MV-4-11 (cell line): ENCODE results near the gene NR6A1.
"Not testable (repeated sequence)": the region's sequence is repeated elsewhere in the genome, so short reads cannot be mapped to it uniquely, and the experiment has no call there.

Experiments used
- DNase-seq: peaks from one replicate; lab custom pipeline; 2025; lab: John Stamatoyannopoulos, UW

NR6A1 gene

DNA sequence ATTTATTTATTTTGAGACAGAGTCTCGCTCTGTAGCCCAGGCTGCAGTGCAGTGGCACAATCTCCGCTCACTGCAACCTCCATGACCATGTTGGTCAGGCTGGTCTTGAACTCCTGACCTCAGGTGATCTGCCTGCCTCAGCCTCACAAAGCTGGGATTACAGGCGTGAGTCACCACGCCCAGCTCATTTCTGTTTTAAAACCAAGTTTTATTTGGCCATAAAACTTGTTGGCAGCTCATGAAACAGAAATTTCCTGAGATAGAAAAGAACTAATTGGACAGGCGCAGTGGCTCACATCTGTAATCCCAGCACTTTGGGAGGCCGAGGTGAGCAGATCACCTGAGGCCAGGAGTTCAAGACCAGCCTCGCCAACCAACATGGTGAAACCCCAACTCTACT lies 155.3 kb downstream of the NR6A1 start:
- DNase-seq: not testable (repeated sequence)

DNA sequence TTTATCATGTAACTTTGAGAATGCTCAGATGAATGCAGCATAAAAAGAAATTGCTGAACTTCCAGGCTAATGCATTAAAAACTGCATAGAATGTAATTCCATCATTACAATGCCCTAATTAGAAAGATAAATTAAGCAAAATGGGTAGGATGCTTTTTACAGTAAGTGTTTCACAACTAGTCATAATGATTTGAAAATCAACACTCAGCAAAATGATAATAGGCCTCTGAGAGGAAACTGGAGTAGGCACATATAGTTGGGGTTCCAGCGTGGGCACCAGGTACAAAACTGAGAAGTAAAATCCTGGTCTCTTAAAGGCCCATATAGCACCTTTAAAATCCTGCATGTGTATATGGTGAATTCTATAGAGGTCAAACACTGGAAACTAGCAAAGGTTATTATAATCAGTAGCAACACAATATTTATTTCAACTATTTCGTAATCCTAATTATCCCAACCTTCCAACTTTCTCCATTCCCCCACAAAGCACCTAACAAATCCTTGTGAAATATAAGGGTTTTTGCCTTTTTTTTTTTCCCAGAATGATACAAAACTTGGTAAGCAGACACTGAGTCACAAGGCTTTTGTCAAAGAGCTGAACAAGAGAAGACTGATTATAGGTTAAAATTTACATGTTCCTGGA lies 155.9 kb downstream of the NR6A1 start:
- DNase-seq: no peak

DNA sequence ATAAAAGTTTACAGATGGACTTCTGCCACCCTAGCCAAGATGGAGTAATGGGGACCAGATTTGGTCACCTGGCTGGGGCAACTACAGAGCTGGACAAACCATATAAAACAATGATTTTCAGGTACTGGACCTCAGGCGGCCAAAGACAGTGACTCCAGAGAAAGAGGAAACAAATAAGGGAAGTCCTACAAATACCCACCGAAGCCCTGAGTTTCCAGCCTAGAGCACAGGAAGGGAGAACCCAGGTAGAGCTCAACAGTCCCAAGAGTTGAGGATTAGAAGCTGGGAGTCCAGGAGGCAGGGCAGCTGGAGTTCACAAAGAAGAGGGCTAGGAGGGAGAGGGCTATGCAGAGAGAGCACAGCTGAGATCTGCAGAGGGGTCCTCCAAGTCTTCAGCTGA lies 157.3 kb downstream of the NR6A1 start:
- no peak for DNase-seq

- no peak for DNase-seq
Observed at GRCh38 chr9:124611106-124611505, 160.0 kb downstream of the NR6A1 start.

DNA sequence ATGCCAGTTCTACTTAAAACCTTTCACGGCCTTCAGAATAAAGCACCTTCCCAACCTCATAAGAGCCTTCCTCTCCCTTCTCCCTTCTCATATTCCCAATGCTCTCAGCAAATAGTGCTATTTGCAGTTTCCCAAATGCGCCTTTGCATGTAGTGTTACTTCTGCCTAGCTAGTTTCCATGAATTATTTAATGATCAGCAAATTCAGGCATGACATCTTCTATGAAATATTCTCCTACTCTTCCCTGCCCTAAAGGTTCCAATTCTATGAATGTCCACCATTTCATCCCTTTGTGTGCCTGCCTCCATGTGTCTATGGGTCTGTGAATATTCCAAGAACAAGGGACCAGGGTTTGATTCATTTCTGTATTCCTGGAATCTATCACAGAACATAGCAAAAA lies 165.1 kb downstream of the NR6A1 start:
- DNase-seq: no peak

DNA sequence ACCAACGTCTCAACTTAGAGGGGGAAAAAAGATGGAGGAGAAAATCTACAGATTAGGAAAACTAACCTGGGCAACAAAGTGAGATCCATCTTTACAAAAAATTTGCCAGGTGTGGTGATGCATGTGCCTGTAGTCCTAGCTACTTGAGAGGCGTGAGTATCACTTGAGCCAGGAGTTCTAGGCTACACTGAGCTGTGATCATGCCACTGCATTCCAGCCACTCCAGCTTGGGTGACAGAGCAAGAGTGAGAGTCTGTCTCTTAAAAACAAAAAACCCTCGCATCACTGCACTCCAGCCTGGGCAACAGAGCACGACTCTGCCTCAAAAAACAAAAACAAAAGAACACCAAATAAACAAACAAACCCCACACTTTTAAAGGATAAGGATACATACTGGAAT lies 165.9 kb downstream of the NR6A1 start:
- DNase-seq: no peak

DNA sequence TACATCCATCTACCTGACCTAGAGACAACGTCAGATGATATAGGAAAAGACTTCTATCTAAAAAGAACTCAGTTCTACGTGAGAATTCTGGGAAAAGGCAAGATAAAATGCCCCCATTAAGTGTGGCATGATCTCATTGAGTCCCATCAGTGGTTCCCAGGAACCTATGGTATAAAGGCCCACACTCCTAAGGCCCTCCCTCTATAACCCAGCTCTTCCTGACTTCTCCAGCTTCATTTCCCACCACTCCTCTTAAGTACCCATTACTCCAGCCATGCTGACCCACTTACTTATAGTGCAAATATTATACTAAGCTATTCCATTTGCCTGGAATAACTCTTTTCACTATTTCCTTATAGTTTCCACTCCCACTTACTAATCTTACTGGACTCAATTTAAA lies 168.5 kb downstream of the NR6A1 start:
- no peak for DNase-seq

GRCh38 chr9:124602204-124602603 lies 168.9 kb downstream of the NR6A1 start:
- DNase-seq: no peak

GRCh38 chr9:124600407-124600806 lies 170.7 kb downstream of the NR6A1 start:
- DNase-seq: no peak

DNA sequence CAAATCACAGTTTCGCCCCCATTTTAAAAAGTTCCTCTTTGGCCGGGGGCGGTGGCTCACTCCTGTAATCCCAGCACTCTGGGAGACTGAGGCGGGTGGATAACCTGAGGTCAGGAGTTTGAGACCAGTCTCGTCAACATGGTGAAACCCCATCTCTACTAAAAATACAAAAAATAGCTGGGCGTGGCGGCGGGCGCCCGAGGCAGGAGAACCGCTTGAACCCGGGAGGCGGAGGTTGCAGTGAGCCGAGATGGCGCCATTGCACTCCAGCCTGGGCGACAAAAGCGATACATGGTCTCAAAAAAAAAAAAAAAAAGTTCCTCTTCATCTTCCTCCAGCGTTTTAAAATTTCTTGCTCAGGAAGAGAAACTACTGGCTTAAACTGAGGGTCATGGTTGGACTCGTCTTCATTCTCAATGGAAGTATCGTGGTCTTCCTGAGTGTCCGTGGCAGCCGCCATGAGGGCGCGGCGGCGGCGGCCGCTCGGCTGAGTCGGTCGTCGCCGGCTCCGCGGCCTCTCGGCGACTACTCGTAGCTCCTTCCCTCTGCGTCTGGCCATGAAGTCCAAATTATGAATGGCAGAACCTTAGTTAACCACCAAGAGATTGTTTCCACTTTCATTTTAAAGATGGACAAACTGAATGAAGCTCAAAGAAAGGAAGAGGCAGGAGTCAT lies 171.9 kb downstream of the NR6A1 start:
- no peak for DNase-seq

GRCh38 chr9:124598048-124598447 lies 173.1 kb downstream of the NR6A1 start:
- peak; percentile 36 for DNase-seq

DNA sequence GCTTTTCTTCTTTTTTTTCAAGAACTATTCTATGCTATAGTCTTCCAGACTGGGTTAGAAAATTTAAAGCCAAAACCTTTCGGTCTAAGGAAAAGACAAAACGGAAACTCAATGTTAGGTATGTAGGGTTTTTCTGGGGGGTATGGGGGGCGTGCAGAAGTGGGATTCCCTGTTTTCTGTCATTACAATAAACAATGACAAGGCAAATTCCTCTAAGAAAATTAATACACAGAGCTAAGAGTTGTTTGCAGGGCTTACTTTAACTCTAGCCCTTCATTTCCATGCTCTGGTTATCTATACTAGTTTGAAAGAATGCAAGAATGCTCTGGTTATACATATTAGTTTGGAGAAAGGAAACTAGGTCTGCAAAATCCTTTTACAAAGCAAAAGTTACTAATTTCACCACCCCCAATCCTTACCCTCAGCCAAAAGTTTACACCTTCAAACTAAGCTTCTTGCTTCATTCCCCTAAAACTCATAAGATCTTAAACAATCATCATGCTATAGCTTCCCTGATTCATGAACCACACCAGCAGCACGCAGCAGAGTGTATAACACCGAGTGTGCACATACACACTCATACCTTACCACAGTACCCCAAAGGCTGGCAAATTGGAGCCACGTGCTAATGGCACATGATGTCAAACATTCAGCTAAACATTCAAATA lies 174.8 kb downstream of the NR6A1 start:
- DNase-seq: no peak

- DNase-seq: no peak
Observed at GRCh38 chr9:124595743-124596142, 175.4 kb downstream of the NR6A1 start.

DNA sequence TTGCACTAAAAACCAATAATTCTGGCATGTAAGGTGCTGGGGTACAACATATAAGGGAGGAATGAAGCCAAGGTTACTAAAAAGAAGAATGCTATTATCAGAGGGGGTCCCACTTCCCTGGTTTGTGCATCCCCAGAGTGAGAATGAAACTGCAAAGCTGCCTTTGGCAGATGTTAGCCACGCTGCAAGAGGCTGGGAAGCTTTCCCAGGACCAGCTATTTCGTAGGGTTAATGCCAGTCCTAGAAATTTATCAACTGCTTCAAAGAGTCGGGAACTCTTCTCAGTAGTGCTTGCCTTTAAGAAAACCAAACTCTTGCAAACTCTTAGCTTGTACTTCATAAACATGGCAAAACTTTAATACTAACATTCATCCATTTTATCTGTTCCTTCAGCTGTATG lies 176.4 kb downstream of the NR6A1 start:
- no peak for DNase-seq

GRCh38 chr9:124594225-124594624 lies 176.9 kb downstream of the NR6A1 start:
- no peak for DNase-seq

DNA sequence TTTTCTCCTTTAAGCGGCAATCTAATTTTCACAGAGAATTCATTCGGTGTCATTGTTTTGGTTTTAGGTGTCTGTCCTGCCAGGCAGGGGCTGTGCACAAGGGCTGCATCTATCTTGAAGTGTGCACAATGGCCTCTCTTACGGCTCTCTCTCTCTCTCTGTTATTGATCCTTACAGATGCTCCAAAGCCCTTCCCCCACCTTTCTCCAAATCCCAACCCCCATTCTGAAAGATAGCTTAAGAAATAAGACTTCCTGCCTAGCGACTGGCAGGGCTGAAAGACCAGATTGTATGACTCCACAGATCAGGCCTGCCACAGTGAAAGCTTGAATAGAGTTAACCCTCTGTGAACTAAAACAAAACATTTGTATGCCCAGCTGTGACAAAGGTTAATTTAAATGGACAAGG lies 177.5 kb downstream of the NR6A1 start:
- DNase-seq: no peak

GRCh38 chr9:124593200-124593599 lies 177.9 kb downstream of the NR6A1 start:
- DNase-seq: no peak

DNA sequence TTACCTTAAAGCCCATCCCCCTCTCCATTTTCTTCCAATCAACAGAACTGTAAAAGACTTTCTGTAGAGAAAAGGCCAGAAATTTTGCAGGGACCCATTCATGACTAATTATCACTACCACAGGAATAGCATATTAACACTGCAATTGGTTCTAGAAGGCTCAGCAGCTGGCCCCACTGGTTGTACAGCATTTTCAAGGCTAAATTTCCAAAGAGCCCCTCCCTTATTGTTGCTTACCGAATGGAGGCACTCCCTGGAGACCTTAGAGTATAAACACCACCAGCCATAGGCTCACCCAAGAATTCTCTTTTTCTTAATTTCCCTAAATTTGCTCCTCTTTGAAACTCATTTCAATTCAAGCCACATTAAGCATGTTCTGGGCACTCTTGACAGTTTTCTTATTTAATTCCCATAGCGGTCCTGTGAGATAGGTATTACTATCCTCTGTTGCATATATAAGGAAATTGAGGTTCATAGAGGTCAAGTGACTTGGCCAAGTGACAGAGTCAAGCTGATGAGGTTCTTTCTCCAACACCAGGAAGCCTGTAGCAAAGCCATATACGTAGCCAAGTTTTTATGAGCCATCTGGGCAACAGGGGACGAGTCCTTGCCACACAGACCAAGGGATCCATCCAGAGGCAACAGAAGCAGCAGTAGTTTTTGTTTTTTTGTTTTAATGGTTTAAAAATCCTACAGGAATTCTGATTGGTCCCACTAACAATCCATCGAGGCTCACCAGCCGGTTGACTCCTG lies 180.0 kb downstream of the NR6A1 start:
- DNase-seq: no peak

GRCh38 chr9:124584631-124585030 lies 186.5 kb downstream of the NR6A1 start:
- no peak for DNase-seq

DNA sequence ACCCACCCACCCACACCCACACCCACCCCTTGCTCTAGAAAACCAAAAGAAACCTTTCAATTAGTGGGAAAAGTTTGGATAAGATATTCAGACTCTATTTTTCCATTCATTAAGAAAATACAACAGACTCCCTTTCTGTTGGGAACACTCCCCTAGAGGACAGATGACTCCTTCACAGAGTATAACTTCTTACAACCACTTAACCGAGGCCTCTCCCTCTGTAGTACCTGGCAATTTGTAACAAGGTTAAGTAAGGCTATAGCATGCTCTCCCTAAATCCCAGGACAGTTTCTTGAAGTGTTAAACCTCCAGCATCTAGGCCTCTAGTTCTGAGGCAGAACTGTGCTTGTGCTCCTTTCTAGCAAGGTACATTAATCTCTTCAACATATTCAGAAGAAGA lies 188.0 kb downstream of the NR6A1 start:
- no peak for DNase-seq

DNA sequence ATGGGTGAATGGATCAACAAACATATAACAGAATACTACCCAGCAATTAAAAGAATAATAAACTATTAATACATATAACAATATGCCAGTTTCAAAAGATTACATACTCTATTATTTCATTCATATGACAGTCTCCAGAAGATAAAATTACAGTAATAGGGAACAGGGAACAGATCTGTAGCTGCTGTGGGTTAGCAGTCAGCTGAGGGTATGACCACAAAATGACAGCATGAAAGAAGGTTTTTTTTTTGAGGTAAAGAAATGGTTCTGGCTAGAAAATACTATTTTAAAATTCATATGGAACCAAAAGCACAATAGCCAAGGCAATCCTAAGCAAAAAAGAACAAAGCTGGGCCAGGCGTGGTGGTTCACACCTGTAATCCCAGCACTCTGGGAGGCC lies 190.9 kb downstream of the NR6A1 start:
- DNase-seq: peak; percentile 61

- no peak for DNase-seq
Observed at GRCh38 chr9:124576751-124577150, 194.4 kb downstream of the NR6A1 start.
